Upper lobe of left lung (tissue), 6 donors: ENCODE measurements around the gene RBM28. TPM values are rescaled to one million over a fixed set of nuclear protein-coding genes. Genes with fewer than 3 reads are reported as not detected.

Source experiments
- ATAC-seq, 2 donors: fragments of 200-7000 bp; cut with Tn5 transposase; one replicate each; pipeline ENCODE4 v1.9.1; 2022; ENCODE audit warnings: mild to moderate bottlenecking in 2 of 2, moderate library complexity in 2 of 2; ENCODE audit not compliant: low FRiP score in 2 of 2
- DNase-seq, 2 donors: peaks; one replicate each; pipeline ENCODE4 v3.0.0-alpha.2; 2019 to 2020
- H3K27ac ChIP-seq, 4 donors: fragments of 200-600 bp; sonication (generic); one replicate each; pipeline ENCODE4 v1.5.1; 2016 to 2019
- H3K27me3 ChIP-seq, 4 donors: fragments of 200-600 bp; sonication (generic); one replicate each; pipeline ENCODE4 v1.5.1; 2017 to 2019
- H3K36me3 ChIP-seq, 4 donors: fragments of 200-600 bp; sonication (generic); one replicate each; pipeline ENCODE4 v1.5.1; 2016 to 2019
- H3K4me1 ChIP-seq, 4 donors: fragments of 200-600 bp; sonication (generic); one replicate each; pipeline ENCODE4 v1.5.1; 2018 to 2019
- H3K4me3 ChIP-seq, 4 donors: fragments of 200-600 bp; sonication (generic); one replicate each; pipeline ENCODE4 v1.5.1; 2017 to 2019; ENCODE audit warnings: mild to moderate bottlenecking in 2 of 4, moderate library complexity in 1 of 4
- H3K9me3 ChIP-seq, 4 donors: fragments of 200-600 bp; sonication (generic); one replicate each; pipeline ENCODE4 v1.5.1; 2018 to 2019
- CTCF ChIP-seq, 6 experiments: fragments of 450-650 bp in 4 of 6; fragments of 200-600 bp in 2 of 6; sonication (generic) in 2 of 6; IDR thresholded peaks; one replicate each; pipeline ENCODE4 v1.5.1; 2016 to 2019; ENCODE audit warnings: antibody characterized with exemption in 6 of 6
- EP300 ChIP-seq, 4 donors: sonication (generic); formaldehyde crosslinking; IDR thresholded peaks; one replicate each; pipeline ENCODE4 v1.5.1; 2017; ENCODE audit warnings: antibody characterized with exemption in 4 of 4, control low read depth in 2 of 4
- POLR2A ChIP-seq, 4 donors: fragments of 450-650 bp; IDR thresholded peaks; one replicate each; pipeline ENCODE4 v1.5.1; 2016 to 2017; ENCODE audit warnings: antibody characterized with exemption in 4 of 4, mild to moderate bottlenecking in 2 of 4
- POLR2AphosphoS5 ChIP-seq, 2 donors: sonication (generic); formaldehyde crosslinking; IDR thresholded peaks; one replicate each; pipeline ENCODE4 v1.5.1; 2017; ENCODE audit warnings: antibody characterized with exemption in 2 of 2
- WGBS, 2 donors: methylation state at CpG; one replicate each; pipeline ENCODE4 v1.1.5; 2017 to 2018; 5-methylcytosine and 5-hydroxymethylcytosine counted together
- total RNA-seq, 6 donors: library from RNA; depleted of rRNA in 4 of 6; stranded (reverse); fragments of >200 nt in 4 of 6; gene quantifications; one replicate each; pipeline versions ENCODE4 v1.1.0 to v1.2.1, GENCODE V29; 2016 to 2021
- donor health status: DM: no; HTN: no; CAD: no; lungs with moderate emphysema.
- donor health status: DM: no; HTN: yes; CAD: no; lungs with severe emphysema.

The RBM28 gene
- total RNA-seq, 6 donors from 2014 or later = 20.1 to 108 (median 29.4) TPM

- ATAC-seq = peak in 1 of 2 donors; percentile 33
- Histone ChIP-seq H3K36me3 (no peaks in the 10 kb centered on the region), H3K9me3 (no peaks in the 10 kb centered on the region), H3K27me3 (peaks cover 0 to 7% (median 0%) of the 10 kb centered on the region in 4 donors), H3K4me1 (peaks cover 17 to 24% (median 20%) of the 10 kb centered on the region in 4 donors), H3K4me3 (peak overlapping the region in 3 of 4 donors; percentile 48 to 59 (median 58)), H3K27ac (no peak overlapping the region)
- no peak for TF ChIP-seq POLR2AphosphoS5 (IDR thresholded peaks at IDR 0.05)
- TF ChIP-seq POLR2A (IDR thresholded peaks at IDR 0.05) = no peak
- TF ChIP-seq CTCF (IDR thresholded peaks at IDR 0.05) = no peak
- no peak for TF ChIP-seq EP300 (IDR thresholded peaks at IDR 0.05)
- DNase-seq = no peak
- WGBS, 2 donors = 27 to 32% methylated on average over 9 of the region's 9 CpGs
Measured at GRCh38 chr7:128360359-128360678, 16.6 kb upstream of the RBM28 start.

DNA sequence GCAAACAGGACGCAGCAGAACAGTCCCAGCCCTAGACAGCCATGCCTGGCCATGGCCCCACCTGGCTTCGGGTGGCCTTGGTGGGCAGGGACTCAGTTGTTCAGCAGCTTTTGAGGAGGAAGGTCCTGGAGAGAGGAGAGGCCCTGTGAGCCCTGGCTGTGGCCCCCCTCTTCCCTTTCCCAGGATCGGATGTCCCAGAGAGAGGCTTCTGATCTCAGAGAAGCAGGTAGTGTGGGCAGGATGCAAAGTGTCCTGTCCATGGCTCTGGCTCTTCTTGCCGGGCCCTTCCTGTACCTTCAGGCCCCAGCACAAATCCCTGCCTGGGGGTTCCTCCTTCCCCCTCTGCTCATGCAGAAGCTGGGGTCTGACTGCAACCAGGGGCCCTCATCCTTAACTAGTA is 16.2 kb upstream of the RBM28 start:
- Histone ChIP-seq H3K27ac (no peak overlapping the region), H3K27me3 (peaks cover 0 to 7% (median 0%) of the 10 kb centered on the region in 4 donors)
- no peak for ATAC-seq

DNA sequence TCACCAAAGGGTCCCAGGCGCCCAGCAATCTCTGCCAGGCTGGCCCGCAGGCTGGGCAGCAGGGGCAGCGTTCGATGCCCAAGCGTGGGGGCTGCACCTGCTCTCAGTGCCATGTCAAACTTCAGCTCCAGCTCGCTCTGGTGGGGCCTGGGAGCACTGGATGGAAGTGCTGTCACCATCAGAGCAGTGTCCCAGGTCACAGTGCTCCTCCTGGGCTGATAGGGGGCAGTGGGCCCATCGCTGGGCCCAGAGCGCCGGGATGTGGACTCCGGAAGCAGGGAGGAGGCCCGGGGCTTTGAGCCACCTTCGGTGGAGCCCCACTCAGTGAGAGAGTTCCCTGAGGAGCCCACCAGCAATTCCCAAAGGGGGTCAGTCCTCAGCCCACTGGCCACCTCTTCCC is 15.6 kb upstream of the RBM28 start:
- Histone ChIP-seq H3K27me3 (peaks cover 0 to 7% (median 0%) of the 10 kb centered on the region in 4 donors), H3K4me1 (peaks cover 17 to 24% (median 20%) of the 10 kb centered on the region in 4 donors), H3K27ac (no peak overlapping the region), H3K36me3 (no peaks in the 10 kb centered on the region), H3K9me3 (no peaks in the 10 kb centered on the region), H3K4me3 (no peak overlapping the region)
- DNase-seq (peak in 1 of 2 donors; percentile 65), ATAC-seq (peak in 1 of 2 donors; percentile 2)
- 99% methylated on average over 12 of the region's 12 CpGs; no CpG with 5 or more reads in 1 of the 2 donors for WGBS, 2 donors
- TF ChIP-seq POLR2A (IDR thresholded peaks at IDR 0.05) = no peak
- TF ChIP-seq EP300 (IDR thresholded peaks at IDR 0.05) = no peak
- no peak for TF ChIP-seq CTCF (IDR thresholded peaks at IDR 0.05)
- TF ChIP-seq POLR2AphosphoS5 (IDR thresholded peaks at IDR 0.05) = no peak

More for the DNA sequence above, 16.2 kb upstream of the RBM28 start:
- no peaks in the 10 kb centered on the region for H3K36me3 ChIP-seq
- peaks cover 17 to 24% (median 20%) of the 10 kb centered on the region in 4 donors for H3K4me1 ChIP-seq
- TF ChIP-seq POLR2A (IDR thresholded peaks at IDR 0.05) (no peak), POLR2AphosphoS5 (IDR thresholded peaks at IDR 0.05) (no peak), EP300 (IDR thresholded peaks at IDR 0.05) (no peak), CTCF (IDR thresholded peaks at IDR 0.05) (no peak)
- no peak overlapping the region for H3K4me3 ChIP-seq
- H3K9me3 ChIP-seq = no peaks in the 10 kb centered on the region
- WGBS, 2 donors = 74 to 88% methylated on average over 1 to 3 of the region's 4 CpGs
- no peak for DNase-seq

GRCh38 chr7:128358233-128358632 is 14.5 kb upstream of the RBM28 start:
- WGBS, 2 donors = 67% methylated on average over 1 of the region's 1 CpG
- no peak for DNase-seq
- peaks cover 0 to 7% (median 0%) of the 10 kb centered on the region in 4 donors for H3K27me3 ChIP-seq
- H3K36me3 ChIP-seq = no peaks in the 10 kb centered on the region
- no peak for ATAC-seq
- no peak overlapping the region for H3K4me3 ChIP-seq
- TF ChIP-seq POLR2AphosphoS5 (IDR thresholded peaks at IDR 0.05) (no peak), CTCF (IDR thresholded peaks at IDR 0.05) (no peak), EP300 (IDR thresholded peaks at IDR 0.05) (no peak)
- peaks cover 17 to 24% (median 20%) of the 10 kb centered on the region in 4 donors for H3K4me1 ChIP-seq
- H3K9me3 ChIP-seq = no peaks in the 10 kb centered on the region
- no peak overlapping the region for H3K27ac ChIP-seq

GRCh38 chr7:128357217-128357613 is 13.5 kb upstream of the RBM28 start:
- H3K4me1 ChIP-seq = peaks cover 19 to 25% (median 22%) of the 10 kb centered on the region in 4 donors
- 92% methylated on average over 6 of the region's 6 CpGs; no CpG with 5 or more reads in 1 of the 2 donors for WGBS, 2 donors
- no peaks in the 10 kb centered on the region for H3K9me3 ChIP-seq
- DNase-seq = no peak
- TF ChIP-seq EP300 (IDR thresholded peaks at IDR 0.05) = no peak
- TF ChIP-seq POLR2A (IDR thresholded peaks at IDR 0.05) = no peak
- TF ChIP-seq POLR2AphosphoS5 (IDR thresholded peaks at IDR 0.05) = no peak
- no peak for TF ChIP-seq CTCF (IDR thresholded peaks at IDR 0.05)
- no peak overlapping the region for H3K4me3 ChIP-seq
- no peak overlapping the region for H3K27ac ChIP-seq
- peaks cover 0 to 11% (median 4%) of the 10 kb centered on the region in 4 donors for H3K27me3 ChIP-seq
- H3K36me3 ChIP-seq = no peaks in the 10 kb centered on the region
- no peak for ATAC-seq
